ENCODE measurements around the gene PARP3. TPM values are rescaled to one million over a fixed set of nuclear protein-coding genes. Genes with fewer than 3 reads are reported as not detected.

PARP3 gene
- total RNA-seq, 4 donors from 2014 or later, result 32.1 to 50.8 (median 47.1) TPM

DNA sequence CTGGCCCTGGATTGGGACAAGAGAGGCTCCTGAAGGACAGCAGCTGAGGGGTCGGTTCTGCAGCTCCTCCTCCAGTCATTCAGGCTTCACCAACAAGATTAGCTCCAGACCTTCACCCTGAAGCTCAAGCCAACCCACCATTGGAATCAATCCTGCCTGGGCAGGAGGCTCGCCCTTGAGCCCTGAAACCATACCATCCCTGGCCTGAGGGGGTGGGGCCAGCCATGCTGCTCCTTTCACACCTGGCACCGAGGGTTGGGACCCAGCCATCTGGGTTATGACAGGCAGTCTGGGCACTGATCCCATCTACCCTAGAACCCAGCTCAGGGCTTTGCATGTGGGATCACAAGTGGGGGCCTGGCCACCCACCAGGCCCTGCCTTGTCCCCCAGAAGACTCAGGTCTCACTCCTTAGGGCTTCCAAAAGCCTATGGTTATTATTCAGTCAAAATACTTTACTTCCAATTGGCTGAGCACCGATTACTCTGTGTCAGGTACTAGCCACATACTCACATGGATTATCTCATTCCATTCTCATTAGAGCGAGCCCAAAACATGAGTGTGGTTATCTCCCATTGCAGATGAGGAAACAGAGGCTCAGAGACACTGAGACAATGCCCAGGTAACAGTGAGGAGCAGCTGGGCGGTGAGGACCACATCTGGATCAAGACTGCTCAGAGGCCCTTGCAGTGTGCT lies 28.6 kb downstream of the PARP3 start:
- H3K27ac ChIP-seq, result no peak overlapping the region
- WGBS, 2 donors, result 72 to 79% methylated on average over 5 to 6 of the region's 6 CpGs

DNA sequence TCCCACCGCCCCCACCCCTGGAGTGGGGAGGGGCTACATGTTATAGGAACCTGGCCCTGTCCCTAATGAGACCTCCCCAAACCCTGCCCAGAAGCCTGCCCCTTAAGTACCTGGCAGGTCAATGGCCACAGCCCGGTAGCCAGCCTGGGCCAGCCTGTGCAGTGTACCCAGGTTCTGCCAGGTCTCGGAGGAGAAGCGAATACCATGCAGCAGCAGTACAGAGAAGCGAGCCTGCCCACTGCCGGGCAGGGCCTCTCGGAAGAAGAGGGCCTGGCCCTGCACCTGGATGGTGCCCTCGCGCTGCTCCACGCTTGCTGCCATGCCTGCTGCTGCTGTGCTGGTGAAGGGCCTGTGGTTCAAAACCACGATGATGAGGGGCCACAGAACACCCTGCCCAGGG lies 29.2 kb downstream of the PARP3 start:
- DNase-seq, result no peak
- H3K36me3 ChIP-seq, result no peaks in the 10 kb centered on the region
- peaks cover 22 to 35% of the 10 kb centered on the region in 2 donors for H3K4me1 ChIP-seq
- H3K4me3 ChIP-seq (replicated peaks in 1 of 3), result no peak overlapping the region
- WGBS, 2 donors, result 93 to 100% methylated on average over 1 to 11 of the region's 11 CpGs
- H3K9me3 ChIP-seq, result no peaks in the 10 kb centered on the region
- no peak for TF ChIP-seq POLR2A (IDR thresholded peaks at IDR 0.05)
- TF ChIP-seq, protein P1, sequence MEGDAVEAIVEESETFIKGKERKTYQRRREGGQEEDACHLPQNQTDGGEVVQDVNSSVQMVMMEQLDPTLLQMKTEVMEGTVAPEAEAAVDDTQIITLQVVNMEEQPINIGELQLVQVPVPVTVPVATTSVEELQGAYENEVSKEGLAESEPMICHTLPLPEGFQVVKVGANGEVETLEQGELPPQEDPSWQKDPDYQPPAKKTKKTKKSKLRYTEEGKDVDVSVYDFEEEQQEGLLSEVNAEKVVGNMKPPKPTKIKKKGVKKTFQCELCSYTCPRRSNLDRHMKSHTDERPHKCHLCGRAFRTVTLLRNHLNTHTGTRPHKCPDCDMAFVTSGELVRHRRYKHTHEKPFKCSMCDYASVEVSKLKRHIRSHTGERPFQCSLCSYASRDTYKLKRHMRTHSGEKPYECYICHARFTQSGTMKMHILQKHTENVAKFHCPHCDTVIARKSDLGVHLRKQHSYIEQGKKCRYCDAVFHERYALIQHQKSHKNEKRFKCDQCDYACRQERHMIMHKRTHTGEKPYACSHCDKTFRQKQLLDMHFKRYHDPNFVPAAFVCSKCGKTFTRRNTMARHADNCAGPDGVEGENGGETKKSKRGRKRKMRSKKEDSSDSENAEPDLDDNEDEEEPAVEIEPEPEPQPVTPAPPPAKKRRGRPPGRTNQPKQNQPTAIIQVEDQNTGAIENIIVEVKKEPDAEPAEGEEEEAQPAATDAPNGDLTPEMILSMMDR (IDR thresholded peaks at IDR 0.05), result no peak
- H3K27ac ChIP-seq, result no peak overlapping the region
- intact Hi-C loops (cut with DNase I), result loop anchor here (10.0 kb wide), 1 partner anchor 587 kb away; the partner anchor contains the start of gene MANF
- H3K27me3 ChIP-seq, result no peaks in the 10 kb centered on the region

More for the DNA sequence above, 28.6 kb downstream of the PARP3 start:
- no peak for DNase-seq
- H3K36me3 ChIP-seq, result no peaks in the 10 kb centered on the region
- no peak overlapping the region for H3K4me3 ChIP-seq (replicated peaks in 1 of 3)
- H3K27me3 ChIP-seq, result no peaks in the 10 kb centered on the region
- H3K4me1 ChIP-seq, result peaks cover 23 to 35% of the 10 kb centered on the region in 2 donors
- intact Hi-C loops (cut with DNase I), result loop anchor here (10.0 kb wide), 1 partner anchor 586 kb away; the partner anchor contains the start of gene MANF
- H3K9me3 ChIP-seq, result no peaks in the 10 kb centered on the region
- no peak for TF ChIP-seq POLR2A (IDR thresholded peaks at IDR 0.05)
- TF ChIP-seq, protein P1 (IDR thresholded peaks at IDR 0.05), result no peak

GRCh38 chr3:51974277-51974962 lies 32.3 kb downstream of the PARP3 start:
- 24 to 26% methylated on average over 19 to 23 of the region's 30 CpGs for WGBS, 2 donors
- peak overlapping the region; percentile 83 to 93 (median 86) for H3K27ac ChIP-seq
- H3K4me1 ChIP-seq, result peaks cover 16 to 29% of the 10 kb centered on the region in 2 donors
- no peak for TF ChIP-seq POLR2A (IDR thresholded peaks at IDR 0.05)
- TF ChIP-seq, protein P1 (IDR thresholded peaks at IDR 0.05), result peak in 2 of 6 experiments; percentile 12 to 36
- intact Hi-C loops (cut with DNase I), result loop anchor here (10.0 kb wide), 1 partner anchor 590 kb away; the partner anchor contains the start of gene MANF
- H3K4me3 ChIP-seq (replicated peaks in 1 of 3), result peak overlapping the region; percentile 6 to 46 (median 35)
- H3K9me3 ChIP-seq, result no peaks in the 10 kb centered on the region
- no peaks in the 10 kb centered on the region for H3K36me3 ChIP-seq
- peak in 1 of 2 donors; percentile 49 for DNase-seq
- no peaks in the 10 kb centered on the region for H3K27me3 ChIP-seq

DNA sequence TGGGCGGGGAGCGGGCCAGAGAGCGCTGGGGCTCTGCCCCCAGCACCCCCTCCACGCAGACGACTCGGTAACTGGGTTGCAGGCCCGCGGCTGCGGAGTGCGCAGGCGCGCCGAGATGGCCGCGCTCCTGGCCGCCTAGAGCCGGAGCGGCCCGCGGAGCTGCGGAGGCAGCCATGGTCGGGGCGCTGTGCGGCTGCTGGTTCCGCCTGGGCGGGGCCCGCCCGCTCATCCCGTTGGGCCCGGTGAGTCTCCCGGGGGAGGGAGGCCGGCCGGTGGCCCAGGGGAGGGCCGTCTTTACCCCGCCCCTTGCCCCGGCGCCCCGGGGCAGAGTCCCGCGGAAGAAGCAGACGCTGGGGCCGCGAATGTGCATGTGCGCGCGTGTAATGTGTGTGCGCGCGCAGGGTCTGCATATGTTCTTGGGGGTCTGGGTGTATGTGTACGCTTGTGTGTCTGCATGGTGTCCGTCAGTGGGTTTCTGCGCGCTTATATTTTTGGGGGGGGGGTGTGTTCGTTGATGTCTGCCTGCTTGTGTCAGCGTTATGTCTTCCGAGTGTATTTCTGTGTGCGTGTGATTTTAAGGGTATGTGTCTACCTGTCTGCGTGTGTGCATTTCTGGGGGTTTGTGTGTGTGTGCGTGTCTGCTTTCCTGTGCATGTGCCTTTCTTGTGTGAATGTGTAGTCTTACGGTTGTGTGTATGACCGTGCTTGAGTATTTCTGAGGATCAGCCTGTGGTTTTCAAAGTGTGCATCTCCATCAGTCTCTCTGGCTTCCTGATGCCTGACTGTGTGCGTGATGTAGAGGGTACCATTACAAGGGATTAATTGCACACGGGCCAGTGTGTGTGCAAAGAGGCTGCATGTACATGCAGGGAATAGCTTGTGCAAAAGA lies 33.0 kb downstream of the PARP3 start, which contains the start of gene ABHD14A:
TSS of gene ABHD14A (plus strand) at position 102 of the 889 bp plus-strand sequence. CDS start at position 174, 72 bp downstream.
- intact Hi-C loops (cut with DNase I), result loop anchor here (5.0 to 10.0 kb wide), 2 partner anchors 33 to 590 kb away; partner anchors contain the start of genes MANF, PARP3 and RRP9
- H3K27me3 ChIP-seq, result no peaks in the 10 kb centered on the region
- WGBS, 2 donors, result 1% methylated on average over 17 to 37 of the region's 63 CpGs

More for the DNA sequence above, 33.0 kb downstream of the PARP3 start, which contains the start of gene ABHD14A:
- Histone ChIP-seq H3K27ac (peak within 1 kb of the TSS; percentile 83 to 93 (median 86)), H3K4me1 (peaks cover 16 to 29% of the 10 kb centered on the region in 2 donors), H3K9me3 (no peaks in the 10 kb centered on the region), H3K4me3 (replicated peaks in 1 of 3) (peak within 1 kb of the TSS; percentile 6 to 46 (median 35)), H3K36me3 (no peaks in the 10 kb centered on the region)
- DNase-seq, result peak; percentile 60 to 68
- TF ChIP-seq, protein P1 (IDR thresholded peaks at IDR 0.05), result no peak
- peak in 1 of 2 donors; percentile 80 for TF ChIP-seq POLR2A (IDR thresholded peaks at IDR 0.05)

Data from thyroid gland (tissue), 4 donors.